B cell (primary cell): ENCODE data around the gene STX5.

Source experiments
- EZH2 ChIP-seq: IDR thresholded peaks from 2 replicates; pipeline ENCODE4 v1.6.1; 2012; ENCODE audit warnings: borderline replicate concordance, low read depth, mild to moderate bottlenecking, moderate library complexity, low read length; ENCODE audit not compliant: insufficient read depth, poor library complexity, severe bottlenecking
- TF ChIP-seq, protein P1 (sequence below): fragments of 200-600 bp; IDR thresholded peaks from one replicate; pipeline ENCODE4 v1.8.0; 2022; ENCODE audit warnings: antibody characterized with exemption, mild to moderate bottlenecking

DNA sequence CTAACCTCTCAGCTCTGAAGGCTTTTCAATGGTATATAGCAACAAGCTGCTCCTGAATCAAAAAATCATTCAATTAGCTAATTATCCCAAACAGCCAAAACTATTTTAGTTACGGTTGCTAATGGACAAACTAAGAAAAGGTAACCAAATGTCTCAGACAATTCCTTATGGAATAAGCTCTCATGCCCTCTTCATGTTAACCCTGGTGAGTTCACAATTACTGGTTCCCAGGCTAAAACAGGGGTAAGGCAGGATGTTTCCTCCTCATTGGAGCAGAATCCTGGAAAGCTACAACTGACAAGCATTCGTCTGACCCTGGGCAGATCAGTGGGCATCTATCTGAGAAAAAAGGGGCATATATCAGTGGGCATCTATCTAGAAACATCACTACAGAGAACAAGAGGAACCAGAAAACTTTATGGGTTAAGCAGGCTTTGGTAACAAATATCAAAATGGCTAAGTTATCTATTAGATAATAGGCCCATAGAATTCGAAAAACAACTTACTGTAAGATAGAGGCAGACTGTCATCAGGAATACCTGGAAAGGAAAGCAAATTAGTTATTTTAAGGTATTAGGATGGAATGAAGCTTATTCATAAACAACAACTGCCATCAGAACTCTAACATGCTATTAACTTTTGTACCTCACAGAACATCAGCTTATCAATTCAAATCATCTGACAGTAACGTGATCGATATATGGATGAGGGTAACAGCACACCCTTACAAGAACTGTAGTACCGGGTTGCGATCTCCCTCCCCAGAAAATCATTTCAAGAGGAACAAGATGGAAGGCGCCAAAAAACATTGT, 22.4 kb upstream of the STX5 start:
- TF ChIP-seq, protein P1, sequence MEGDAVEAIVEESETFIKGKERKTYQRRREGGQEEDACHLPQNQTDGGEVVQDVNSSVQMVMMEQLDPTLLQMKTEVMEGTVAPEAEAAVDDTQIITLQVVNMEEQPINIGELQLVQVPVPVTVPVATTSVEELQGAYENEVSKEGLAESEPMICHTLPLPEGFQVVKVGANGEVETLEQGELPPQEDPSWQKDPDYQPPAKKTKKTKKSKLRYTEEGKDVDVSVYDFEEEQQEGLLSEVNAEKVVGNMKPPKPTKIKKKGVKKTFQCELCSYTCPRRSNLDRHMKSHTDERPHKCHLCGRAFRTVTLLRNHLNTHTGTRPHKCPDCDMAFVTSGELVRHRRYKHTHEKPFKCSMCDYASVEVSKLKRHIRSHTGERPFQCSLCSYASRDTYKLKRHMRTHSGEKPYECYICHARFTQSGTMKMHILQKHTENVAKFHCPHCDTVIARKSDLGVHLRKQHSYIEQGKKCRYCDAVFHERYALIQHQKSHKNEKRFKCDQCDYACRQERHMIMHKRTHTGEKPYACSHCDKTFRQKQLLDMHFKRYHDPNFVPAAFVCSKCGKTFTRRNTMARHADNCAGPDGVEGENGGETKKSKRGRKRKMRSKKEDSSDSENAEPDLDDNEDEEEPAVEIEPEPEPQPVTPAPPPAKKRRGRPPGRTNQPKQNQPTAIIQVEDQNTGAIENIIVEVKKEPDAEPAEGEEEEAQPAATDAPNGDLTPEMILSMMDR = no peak
- TF ChIP-seq EZH2 = no peak
